Activated CD8-positive, alpha-beta memory T cell treated with anti-CD3 and anti-CD28 coated beads, Interleukin-2, amount 50 U/mL, for 4 hours (primary cell): Measurements from ENCODE around the gene LANCL2.

ENCODE experiments used
- DNase-seq: peaks from one replicate; pipeline ENCODE4 v3.0.0-alpha.2; 2020

Gene LANCL2

GRCh38 chr7:55472928-55473725, 108.0 kb downstream of the LANCL2 start:
- DNase-seq, result no peak

- no peak for DNase-seq
Measured at GRCh38 chr7:55473932-55474331, 108.8 kb downstream of the LANCL2 start.

GRCh38 chr7:55474944-55475854, 110.1 kb downstream of the LANCL2 start:
- no peak for DNase-seq

GRCh38 chr7:55475855-55476803, 111.0 kb downstream of the LANCL2 start:
- no peak for DNase-seq

- no peak for DNase-seq
Measured at GRCh38 chr7:55476852-55477780, 112.0 kb downstream of the LANCL2 start.

GRCh38 chr7:55477781-55478374, 112.7 kb downstream of the LANCL2 start:
- DNase-seq, result no peak

GRCh38 chr7:55478700-55479099, 113.6 kb downstream of the LANCL2 start:
- no peak for DNase-seq

- DNase-seq, result no peak
Measured at GRCh38 chr7:55481155-55481554, 116.0 kb downstream of the LANCL2 start.

- DNase-seq, result no peak
Measured at GRCh38 chr7:55483046-55483445, 117.9 kb downstream of the LANCL2 start.
